Measurements from ENCODE around the gene KLF15.
"Not testable (repeated sequence)": the region's sequence is repeated elsewhere in the genome, so short reads cannot be mapped to it uniquely, and the experiment has no call there.

KLF15 gene

DNA sequence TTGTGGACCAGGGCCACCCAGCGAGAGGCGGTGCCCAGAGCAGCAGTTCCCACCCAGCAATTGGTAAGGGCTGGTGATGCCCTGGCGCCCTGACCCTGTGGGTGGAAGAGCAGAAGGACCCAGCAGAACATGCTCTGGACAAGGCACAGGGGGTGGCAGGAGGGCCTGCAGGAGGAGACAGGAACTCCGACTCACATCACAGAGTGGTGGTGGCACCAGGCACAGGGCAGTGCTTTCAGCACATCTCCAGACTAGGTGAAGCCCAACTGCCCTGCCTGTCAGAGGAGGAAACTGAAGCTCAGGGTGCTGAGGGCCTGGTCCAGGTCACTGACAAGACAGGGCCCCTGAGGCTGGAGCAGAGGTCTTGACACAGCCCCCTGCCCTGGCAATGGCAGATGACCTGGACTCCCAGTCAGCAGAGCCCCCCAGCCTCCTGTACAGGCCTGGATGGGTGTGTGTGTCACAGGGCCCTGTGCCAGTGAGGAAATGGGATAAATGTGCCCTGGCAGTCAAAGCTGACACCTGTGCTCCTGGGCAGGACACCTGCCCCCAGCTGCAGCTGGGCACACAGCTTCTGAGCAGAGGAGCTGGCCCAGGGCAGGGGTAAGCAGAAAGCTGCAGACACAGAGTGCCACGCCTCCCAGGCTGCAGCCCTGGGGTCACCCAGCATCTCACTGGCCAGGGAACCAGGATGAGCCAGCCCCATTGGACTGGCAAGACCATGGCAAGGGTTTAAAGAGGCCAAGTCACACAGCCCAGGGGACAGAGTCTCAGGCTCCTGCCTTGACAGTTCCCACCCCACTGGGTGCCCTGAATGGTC lies 11.4 kb downstream of the KLF15 start:
- DNase-seq: no peak

DNA sequence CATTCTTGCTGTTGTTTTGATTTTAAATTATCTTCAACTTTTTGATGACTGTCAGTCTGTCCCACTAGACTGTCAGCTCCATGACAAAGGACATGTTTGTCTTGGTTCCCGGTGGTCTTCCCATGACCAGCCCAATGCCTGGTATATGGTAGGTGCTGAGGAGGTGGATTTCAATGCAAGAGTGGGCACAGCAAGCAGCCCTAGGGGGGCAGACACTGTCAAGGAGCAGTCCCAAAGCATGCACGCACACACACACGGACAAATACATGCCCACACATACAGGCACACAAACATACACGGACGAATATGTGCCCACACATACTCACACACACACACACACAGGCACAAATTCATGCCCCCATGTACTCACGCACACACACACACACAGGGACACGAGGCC lies 12.0 kb downstream of the KLF15 start:
- DNase-seq: no peak

DNA sequence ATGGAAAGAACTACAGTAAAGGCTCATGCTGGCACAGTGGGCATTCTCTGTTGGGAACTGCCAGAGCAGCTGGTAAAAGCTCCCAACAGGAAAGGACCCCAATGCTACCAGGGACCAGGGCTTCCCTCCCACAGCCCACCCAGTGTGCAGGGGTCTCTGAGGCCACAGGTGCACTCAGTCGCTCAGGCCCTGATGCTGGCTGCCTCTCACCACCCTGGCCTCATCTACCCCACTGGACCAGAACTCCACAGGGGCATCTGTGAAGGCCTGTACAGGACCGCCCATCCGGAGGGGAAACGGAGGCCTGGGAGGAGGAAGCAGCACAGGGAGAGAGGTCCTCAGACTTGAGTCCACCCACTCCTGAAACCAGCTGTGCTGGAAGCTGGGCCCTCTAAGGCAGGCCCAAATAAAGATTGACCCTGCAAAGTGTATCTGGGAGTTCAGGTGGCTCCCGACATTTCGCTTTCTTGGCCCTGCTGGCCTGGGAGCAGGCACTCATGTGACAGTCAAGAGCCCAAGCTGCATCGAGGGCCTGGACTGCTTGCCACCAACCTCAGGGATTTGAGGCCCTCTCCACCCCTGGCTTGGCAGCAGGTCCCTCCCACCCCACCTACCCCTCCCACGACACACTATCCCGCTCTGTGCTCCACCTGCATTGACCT lies 12.7 kb downstream of the KLF15 start:
- no peak for DNase-seq

DNA sequence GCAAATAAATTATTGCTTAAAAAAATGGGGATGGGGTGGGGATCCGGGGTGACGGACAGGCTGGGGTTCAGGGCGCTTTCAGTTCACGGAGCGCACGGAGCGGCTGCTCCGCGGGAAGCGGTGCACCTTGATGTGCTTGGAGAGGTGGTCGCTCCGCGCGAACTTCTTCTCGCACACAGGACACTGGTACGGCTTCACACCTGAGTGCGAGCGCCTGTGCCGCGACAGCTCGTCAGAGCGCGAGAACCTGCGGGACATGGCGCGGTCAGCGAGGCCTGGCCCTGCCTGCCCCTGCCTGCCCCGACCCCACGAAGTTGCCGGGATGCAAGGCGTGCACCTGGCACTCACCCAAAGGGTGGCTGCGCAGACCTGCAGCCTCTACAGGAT lies 13.6 kb downstream of the KLF15 start:
- DNase-seq: no peak

DNA sequence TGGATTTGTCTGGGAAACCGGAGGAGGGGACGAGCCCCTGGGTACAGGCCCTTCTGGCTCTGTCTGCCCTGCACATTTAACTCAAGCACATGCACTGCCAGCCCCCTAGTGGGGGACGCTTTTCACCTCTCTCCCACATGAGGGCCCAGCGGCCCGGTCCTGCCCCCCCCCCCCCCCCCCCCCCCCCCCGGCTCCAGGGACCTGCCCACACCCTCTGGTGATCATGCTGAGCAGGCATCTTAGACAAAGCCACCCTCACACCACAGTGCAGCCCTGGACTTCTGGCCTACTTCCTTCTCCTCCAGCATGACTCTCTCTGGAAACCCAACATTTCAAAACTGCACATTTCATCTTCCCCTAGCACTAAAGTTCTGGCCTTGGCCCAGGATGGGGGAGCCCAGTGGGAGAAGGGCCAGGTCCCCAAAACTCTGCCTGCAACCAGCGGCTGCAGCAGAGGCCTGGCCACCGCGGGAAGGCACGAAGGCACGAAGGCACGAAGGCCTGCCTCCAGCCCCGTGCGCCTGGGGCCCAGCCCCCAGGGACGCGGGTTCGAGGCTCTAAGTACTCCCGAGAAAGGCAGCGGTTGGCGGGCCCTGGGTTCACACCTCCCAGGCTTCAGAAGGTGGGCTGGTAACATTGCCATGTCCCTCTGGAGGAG lies 14.1 kb downstream of the KLF15 start:
- DNase-seq: no peak

DNA sequence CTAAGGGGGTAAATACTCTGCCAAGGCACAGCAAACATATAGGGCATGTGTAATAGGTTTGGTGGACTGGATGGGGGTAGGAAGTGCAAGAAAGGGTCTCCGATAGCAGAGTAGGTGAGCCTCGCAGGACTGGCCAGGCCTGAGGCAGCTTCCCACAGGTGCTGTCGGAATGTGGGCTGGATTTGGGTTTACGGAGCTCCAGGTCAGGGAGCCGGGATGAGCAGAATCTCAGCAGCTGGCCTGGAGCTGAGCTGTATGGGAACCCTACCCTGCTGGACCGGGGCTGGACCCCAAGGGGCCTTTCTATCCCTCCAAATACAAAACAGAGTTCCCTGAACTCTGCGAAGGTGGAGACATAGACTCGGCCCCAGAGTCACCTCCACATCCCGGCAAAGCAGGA lies 15.0 kb downstream of the KLF15 start:
- DNase-seq: no peak

DNA sequence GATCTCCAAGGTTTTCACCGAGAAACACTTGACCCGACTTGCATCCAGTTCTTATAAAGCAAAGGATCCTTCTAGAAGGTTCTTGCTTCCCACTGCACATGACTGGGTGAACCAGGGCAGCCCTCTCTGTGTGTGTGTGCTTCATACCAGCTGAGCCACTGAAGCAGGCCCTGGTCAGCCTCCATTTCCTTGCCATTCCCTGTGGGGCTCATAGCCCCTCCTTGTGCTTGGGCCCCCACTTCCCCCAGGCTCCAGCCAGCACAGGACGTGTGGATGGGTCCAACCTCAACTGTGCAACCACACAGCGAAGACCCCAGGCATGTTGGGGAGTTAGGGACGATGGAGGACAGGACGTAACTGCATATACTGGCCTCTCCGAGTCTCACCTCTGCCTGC lies 15.5 kb downstream of the KLF15 start:
- no peak for DNase-seq

DNA sequence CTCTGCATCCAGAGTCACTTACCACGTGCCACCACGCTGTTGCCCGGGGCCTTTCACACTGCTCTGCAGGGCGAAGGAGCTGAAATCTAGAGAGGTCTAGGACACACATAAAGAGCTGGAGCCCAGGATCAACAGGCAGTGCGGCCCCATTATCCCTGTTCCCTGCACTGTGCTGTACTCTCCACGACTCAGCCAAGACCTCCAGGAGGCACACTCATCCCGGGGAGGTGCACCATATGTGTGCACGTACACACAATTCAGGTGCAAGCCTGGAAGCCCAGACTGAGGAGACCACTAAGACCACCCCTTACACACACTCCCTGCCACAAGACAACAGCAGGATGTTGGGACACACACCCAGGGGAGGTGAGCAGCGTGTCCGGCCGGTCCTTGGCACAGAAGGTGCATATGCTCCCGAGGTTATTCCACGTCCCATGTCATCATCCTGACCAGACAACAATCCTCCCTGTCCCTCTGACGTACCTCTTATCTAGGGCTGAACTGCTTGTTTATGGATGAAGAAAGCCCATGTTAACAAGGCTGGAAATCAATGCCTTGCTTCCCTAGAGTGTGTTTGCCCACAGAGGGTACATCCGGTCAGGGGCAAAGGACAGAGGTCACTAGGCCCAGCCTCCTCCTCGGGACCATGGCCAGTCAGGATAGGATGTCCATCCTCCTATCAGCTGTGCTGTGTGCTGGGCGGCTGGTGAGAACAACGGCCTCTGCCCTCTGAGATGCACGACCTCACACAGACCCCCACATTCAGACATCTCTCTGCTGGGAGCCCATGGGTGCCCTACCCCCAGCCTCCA lies 16.1 kb downstream of the KLF15 start:
- DNase-seq: peak; percentile 11

DNA sequence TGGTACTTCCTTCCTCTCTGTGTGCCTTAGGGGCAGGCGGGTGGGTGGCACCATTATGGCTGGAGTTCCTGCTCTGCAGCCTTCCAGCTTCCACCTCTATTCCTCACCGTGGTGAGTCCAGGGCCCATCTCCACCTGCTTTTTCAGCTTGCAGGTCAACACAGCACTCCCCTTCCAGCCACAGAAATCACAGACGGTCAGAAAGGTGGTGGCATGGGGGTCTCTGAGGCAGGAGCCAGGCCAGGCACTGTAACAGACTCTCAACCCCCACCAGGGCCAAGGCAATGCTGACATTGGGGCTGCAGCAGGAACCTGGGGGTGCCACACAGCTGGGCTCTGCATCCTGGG lies 16.6 kb downstream of the KLF15 start:
- DNase-seq: no peak

DNA sequence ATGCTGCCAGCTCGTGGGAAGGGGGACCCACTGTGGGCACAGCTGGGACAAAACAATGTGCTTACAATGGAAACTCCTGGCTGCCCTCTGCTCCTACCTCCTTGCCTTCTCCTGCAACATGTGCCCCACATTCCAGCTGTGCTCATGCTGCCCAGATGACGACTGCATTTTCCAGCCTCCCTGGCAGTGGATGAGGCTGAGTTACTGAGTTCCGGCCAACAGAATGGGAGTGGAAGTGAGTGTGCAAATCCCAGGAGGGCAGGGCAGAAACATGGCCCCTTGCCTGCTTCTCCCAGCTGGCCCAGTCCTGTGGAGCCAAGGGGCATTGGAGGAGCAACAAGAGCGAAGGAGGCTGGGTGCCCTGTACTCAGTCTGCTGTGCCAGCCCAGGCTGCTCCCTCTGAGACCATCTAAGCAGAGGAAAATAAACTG lies 17.1 kb downstream of the KLF15 start:
- no peak for DNase-seq

DNA sequence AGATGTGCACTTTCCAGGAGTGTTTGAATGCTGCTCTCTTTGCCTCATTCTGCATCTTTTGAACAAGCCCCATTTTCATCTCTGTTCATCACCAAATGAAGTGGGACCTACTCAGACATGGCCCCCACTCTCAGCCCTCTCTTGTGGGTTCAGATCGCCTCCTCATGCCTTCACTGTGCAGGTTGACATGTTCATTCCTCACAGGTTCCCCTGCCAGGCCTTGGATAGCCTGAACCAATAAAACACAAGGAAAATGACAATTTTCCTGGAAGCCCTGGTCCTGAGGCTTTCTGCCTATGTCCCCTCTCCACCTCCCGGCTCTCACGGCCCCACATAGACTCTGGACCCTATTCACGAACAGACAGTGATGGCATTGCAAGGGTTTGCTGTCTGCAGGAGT lies 17.7 kb downstream of the KLF15 start:
- DNase-seq: no peak

DNA sequence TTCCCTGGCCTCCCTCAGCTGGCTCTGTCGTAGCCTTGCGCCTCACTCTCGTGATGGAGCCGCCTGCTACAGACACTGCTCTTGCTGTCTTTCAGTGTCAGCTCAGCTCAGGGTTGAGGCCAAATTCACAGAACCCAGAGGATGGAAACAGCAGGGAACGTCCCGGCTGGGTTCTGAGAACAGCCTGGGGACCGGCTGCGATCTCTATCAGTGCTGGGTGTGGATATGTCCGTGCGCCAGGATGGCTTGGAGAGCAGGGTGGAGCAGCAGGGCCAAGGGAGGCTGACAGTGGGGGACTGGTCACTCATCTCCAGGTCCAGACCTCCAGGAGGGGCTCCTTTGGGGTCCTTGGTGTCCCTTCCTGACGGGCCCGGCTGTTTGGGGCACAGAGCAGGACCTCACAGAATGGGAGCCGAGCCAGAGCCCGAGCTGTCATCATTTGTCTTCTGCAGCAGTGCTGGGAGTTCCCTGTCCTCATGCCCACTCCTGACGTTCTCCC lies 18.4 kb downstream of the KLF15 start:
- DNase-seq: no peak

DNA sequence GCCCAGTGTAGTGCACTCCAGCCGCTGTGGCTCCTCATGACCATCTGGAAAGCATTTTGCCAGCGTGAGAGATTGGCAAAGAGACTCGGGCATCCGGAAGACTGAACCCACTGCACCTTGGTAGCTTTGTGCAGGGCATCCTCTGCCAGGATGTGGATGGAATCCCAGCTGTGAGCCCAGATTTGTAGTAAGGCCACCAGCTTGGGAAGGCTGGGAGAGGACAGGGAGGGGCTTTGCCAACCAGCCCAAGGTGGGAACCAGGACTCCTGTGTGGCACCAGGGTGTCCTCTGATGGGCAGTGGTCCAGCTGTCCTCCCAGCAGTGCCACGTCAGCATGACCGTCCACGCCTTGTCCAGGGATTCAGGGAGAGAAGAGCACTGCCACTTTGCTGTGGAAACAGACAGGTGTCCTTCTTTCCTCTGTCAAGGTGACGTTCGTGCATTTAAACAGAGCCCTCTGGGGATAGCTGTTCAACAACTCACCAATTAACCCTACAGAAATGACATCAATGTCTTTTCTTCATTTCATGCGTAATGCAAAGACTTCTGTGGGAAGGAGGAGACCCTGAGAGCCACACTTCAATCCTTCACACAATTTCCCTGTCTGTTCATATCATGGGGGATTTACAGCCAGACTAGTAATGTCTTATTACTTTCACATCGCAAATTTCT lies 19.1 kb downstream of the KLF15 start:
- no peak for DNase-seq

DNA sequence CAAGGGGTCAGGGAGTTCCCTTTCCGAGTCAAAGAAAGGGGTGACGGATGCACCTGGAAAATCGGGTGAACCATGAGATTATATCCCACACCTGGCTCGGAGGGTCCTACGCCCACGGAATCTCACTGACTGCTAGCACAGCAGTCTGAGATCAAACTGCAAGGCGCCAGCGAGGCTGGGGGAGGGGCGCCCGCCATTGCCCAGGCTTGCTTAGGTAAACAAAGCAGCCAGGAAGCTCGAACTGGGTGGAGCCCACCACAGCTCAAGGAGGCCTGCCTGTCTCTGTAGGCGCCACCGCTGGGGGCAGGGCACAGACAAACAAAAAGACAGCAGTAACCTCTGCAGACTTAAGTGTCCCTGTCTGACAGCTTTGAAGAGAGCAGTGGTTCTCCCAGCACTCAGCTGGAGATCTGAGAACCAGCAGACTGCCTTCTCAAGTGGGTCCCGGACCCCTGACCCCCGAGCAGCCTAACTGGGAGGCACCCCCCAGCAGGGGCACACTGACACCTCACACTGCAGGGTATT lies 25.3 kb downstream of the KLF15 start:
- not testable (repeated sequence) for DNase-seq

DNA sequence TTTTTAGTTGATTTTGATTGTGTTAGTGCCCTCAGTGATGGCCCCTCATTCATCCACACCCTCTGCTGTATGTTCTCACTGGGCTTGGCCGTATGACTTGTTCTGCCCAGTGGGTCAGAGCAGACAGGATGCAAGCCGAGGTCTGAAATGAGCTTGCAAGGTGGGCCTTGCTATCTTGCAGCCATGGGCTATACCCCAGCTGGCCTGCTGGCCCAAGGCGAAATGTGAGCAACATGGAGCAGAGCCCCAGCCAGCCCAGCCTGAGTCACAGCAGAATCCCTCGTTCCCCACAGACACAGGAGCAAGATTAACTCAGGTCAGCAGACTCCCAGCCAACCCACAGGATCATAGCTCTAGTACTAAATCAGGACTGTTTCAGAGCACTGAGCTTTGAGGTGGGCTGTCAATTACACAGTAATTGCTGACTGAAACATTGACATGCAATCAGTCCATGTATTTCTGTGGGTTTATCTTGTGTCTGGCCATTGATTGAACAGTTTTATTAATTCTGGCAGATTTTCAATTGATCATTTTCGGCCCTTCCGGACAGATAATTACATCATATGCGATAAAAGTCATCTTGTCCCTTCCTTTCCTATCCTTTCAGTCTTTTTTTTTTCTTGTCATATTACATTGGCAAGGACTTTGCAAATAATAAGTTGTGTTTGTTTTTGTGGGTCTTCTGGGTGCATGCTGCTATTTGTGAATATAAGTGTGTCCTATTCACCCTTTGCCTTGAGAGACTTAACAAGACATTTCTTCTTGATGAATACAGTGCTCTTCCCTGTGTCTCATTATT lies 27.1 kb downstream of the KLF15 start:
- no peak for DNase-seq

DNA sequence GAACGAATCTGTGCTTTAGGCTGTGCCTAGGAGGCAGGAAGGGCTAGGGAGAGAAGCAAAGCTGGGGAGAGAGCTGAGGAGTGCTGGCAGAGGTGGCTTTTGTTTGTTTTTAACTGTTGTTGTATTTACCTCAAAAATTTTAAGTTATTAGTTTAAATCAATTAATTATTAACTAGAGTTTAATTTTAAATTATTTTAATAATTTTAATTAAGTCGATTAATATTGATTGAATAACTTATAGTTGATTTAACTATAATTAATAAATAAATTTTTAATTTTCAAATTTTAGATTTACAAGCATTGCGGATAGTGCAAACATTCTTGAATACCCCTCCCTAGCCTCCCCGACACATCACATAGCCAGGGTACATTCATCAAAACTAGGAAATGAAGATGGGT lies 30.6 kb downstream of the KLF15 start:
- DNase-seq: no peak

DNA sequence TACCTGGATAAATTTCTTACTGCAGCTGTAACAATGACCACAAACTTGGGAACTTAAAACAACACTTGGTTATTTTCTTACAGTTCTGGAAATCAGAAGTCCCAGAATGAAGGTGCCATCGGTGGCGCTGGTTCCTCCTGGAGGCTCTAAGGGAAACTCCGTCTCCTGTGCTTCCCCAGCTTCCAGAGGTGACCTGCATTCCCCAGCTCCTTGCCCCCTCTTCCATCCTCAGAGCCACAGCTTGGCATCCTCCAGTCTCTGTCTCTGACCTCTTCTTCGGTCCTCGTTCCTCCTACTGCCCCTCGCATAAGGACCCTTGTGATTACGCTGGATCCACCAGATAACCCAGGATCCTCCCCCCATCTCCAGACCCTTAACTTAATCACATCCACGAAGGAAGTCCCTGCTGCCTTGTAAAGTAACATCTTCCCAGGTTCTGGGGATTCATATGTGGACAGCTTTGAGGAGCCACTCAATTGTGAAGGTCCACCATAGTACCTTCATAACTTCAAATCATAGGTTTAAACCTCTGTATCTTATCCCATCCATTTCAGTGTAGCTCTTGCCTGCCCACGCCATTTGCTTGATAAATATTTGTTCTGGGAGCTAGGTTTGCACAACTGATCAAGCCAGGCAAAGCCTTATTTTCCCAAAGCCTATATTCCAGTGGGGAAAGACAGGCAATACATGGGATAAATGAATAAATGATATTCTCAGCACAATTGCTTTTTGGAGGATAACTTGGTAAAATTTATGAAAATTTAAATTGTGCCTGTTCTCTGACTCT lies 34.8 kb downstream of the KLF15 start:
- no peak for DNase-seq

DNA sequence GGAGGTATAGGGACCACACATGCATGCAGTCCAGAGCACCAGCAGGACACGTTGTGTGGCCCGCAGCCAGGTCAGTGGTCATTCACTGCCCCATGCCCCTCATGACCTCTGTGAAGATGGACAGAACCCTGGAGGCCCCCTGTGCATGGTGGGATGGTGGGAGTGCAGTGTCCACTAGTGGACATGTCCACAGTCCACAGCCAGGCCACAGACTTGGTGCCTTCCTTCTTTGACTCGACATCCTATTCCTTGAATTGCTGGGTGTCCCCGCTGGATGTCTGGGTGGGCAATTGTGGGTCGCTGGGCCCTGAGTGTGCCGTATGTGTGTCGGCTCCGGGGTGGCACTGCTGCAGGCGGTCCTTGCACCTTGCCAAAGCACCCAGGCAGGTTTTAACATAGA lies 35.7 kb downstream of the KLF15 start:
- DNase-seq: no peak

DNA sequence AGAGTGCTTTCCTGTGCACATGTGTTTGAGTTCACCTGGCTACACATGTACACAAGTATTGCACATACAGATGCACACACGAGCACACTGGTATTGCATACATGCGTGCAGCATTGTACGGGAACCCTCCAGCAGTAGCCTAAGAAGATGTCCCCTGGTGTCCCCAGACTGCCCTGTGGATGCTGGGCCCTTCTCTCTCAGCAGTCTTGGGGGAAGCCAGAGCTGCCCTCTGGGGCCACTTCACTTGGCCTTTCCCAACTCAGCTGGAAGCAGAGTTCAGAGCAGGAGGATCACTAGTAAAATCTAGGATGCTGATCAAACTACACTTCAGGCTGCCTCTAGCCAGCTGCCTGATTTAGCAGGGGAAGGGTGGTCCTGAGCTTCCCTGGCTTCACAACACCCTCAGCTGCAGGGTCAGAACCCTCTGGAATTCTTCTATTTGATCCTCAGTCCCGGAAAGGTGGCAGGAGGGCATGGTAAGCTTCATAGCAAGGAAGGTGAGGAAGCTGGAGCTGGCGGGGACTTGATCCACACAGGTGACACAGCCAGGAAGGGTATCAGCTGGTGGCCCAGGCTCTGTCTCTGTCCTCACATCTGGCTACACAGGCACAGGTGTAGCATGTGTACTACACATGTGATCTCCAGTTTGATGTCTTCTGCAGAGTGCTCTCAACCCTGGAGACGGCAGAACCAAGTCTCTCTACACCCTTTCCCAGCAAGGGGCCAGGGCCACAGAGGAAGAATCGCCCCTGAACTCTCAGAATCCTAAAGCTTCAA lies 36.5 kb downstream of the KLF15 start:
- no peak for DNase-seq

All from 8988T (cell line).